ENCODE measurements around the gene PRRG1.

The PRRG1 gene

DNA sequence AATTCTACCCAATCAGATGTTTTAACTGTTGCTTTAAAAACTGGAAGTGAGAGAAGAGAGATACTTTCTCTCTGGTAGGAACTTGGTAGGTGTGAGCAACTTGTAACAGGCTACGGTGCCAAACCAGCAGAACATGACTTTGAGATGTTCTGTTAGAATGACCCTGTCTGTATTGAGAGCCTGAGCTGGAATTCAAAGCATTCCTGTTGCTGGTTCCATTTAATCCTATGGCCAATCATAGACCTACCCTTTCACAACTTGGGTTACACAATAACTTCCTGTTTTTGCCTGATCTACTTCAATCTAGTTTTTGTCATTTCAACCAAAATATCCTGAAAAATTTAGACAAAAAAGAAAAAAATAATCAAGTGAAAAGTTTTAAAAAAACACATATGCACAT lies 1.7 kb upstream of the PRRG1 start:
- Histone ChIP-seq H3F3A (ENCODE audit: low read depth) (no peaks in the 10 kb centered on the region), H3K9me3 (ENCODE audit: insufficient read depth, low read depth, low read length) (no peaks in the 10 kb centered on the region), H3K9me2 (replicated peaks; ENCODE audit: low read depth, low read length) (no peaks in the 10 kb centered on the region), H3K27me3 (ENCODE audit: insufficient read depth, low read length, poor library complexity, severe bottlenecking) (no peaks in the 10 kb centered on the region), H3K4me1 (ENCODE audit: insufficient read depth, low read length, poor library complexity, severe bottlenecking) (no peaks in the 10 kb centered on the region), H3K79me2 (ENCODE audit: insufficient read depth, low read length) (no peaks in the 10 kb centered on the region), H3K36me3 (ENCODE audit: insufficient read depth, low read length) (no peaks in the 10 kb centered on the region), H2AFZ (ENCODE audit: low read length) (no peak overlapping the region), H4K20me1 (ENCODE audit: insufficient read depth, low read length, poor library complexity, severe bottlenecking) (no peaks in the 10 kb centered on the region), H3K4me2 (ENCODE audit: low read depth, low read length, poor library complexity, severe bottlenecking) (no peak overlapping the region), H3K9ac (ENCODE audit: low read depth, low read length, poor library complexity, severe bottlenecking) (no peak overlapping the region), H3K4me3 (ENCODE audit: low read length, poor library complexity, severe bottlenecking) (no peak overlapping the region)
- TF ChIP-seq EZH2phosphoT487 (IDR thresholded peaks at IDR 0.05; ENCODE audit: borderline replicate concordance) = no peak
- TF ChIP-seq, protein P1, sequence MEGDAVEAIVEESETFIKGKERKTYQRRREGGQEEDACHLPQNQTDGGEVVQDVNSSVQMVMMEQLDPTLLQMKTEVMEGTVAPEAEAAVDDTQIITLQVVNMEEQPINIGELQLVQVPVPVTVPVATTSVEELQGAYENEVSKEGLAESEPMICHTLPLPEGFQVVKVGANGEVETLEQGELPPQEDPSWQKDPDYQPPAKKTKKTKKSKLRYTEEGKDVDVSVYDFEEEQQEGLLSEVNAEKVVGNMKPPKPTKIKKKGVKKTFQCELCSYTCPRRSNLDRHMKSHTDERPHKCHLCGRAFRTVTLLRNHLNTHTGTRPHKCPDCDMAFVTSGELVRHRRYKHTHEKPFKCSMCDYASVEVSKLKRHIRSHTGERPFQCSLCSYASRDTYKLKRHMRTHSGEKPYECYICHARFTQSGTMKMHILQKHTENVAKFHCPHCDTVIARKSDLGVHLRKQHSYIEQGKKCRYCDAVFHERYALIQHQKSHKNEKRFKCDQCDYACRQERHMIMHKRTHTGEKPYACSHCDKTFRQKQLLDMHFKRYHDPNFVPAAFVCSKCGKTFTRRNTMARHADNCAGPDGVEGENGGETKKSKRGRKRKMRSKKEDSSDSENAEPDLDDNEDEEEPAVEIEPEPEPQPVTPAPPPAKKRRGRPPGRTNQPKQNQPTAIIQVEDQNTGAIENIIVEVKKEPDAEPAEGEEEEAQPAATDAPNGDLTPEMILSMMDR (conservative IDR thresholded peaks at IDR 0.05; ENCODE audit: low read length) = no peak

DNA sequence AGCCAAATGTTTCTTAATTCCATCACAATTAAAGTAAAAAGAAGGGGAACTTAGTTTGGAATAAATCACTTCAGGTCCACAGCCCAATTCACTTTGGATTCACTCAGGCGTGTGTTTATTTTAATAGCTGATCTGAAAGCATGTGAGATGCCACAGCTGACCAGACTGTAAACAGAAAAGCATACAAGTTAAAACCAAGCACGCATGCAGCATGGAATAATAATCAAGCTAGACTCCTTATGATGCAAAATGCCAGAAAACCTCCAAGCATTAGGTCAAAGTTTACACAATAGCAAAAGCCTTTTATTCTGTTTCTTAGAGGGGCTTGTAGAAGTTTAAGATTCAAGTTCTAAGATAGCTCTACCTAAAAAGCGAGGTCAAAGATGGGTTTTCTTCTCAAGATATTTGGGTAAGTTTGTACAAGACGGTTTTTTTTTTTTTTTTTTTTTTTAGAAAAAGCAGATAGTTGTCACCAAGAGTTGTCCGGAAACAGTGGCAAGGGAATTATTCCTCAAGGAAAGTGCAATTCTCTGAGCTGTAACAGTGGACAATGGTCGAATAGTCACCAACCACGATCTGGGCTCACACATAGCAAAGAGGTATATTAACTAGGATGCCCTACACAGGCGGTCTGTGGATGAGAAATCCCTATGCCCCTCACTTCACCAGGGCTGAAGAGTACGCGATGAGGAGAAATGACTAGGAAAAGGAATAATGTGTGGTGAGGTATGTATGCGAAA lies 763 bp upstream of the PRRG1 start:
- Histone ChIP-seq H3K9ac (ENCODE audit: low read depth, low read length, poor library complexity, severe bottlenecking) (no peak overlapping the region), H3K9me3 (ENCODE audit: insufficient read depth, low read depth, low read length) (no peaks in the 10 kb centered on the region), H3K79me2 (ENCODE audit: insufficient read depth, low read length) (no peaks in the 10 kb centered on the region), H3K36me3 (ENCODE audit: insufficient read depth, low read length) (no peaks in the 10 kb centered on the region), H4K20me1 (ENCODE audit: insufficient read depth, low read length, poor library complexity, severe bottlenecking) (no peaks in the 10 kb centered on the region), H2AFZ (ENCODE audit: low read length) (no peak overlapping the region), H3F3A (ENCODE audit: low read depth) (no peaks in the 10 kb centered on the region), H3K4me3 (ENCODE audit: low read length, poor library complexity, severe bottlenecking) (no peak overlapping the region), H3K4me2 (ENCODE audit: low read depth, low read length, poor library complexity, severe bottlenecking) (no peak overlapping the region), H3K9me2 (replicated peaks; ENCODE audit: low read depth, low read length) (no peaks in the 10 kb centered on the region), H3K27me3 (ENCODE audit: insufficient read depth, low read length, poor library complexity, severe bottlenecking) (no peaks in the 10 kb centered on the region), H3K4me1 (ENCODE audit: insufficient read depth, low read length, poor library complexity, severe bottlenecking) (no peaks in the 10 kb centered on the region)
- TF ChIP-seq EZH2phosphoT487 (IDR thresholded peaks at IDR 0.05; ENCODE audit: borderline replicate concordance) = no peak
- TF ChIP-seq, protein P1 (conservative IDR thresholded peaks at IDR 0.05; ENCODE audit: low read length) = no peak

DNA sequence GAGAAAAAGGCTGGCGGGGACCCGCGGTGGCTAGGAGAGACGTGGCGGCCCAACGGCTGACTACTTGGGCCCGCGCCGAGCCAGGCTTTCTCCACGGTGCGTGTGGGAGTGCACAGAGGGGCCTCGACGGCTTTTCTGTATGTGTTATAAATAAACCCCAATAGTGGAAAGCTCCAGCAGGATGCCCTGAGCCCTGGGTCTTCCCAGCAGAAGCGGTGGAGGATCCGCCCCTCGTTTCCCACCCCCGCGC lies 268 bp upstream of the PRRG1 start:
- no peak for TF ChIP-seq EZH2phosphoT487 (IDR thresholded peaks at IDR 0.05; ENCODE audit: borderline replicate concordance)
- TF ChIP-seq, protein P1 (conservative IDR thresholded peaks at IDR 0.05; ENCODE audit: low read length) = no peak
- no peaks in the 10 kb centered on the region for H3K9me2 ChIP-seq (replicated peaks; ENCODE audit: low read depth, low read length)
- H3K4me3 ChIP-seq (ENCODE audit: low read length, poor library complexity, severe bottlenecking) = no peak overlapping the region
- no peak overlapping the region for H2AFZ ChIP-seq (ENCODE audit: low read length)
- H3F3A ChIP-seq (ENCODE audit: low read depth) = no peaks in the 10 kb centered on the region
- no peaks in the 10 kb centered on the region for H3K4me1 ChIP-seq (ENCODE audit: insufficient read depth, low read length, poor library complexity, severe bottlenecking)
- H3K79me2 ChIP-seq (ENCODE audit: insufficient read depth, low read length) = no peaks in the 10 kb centered on the region
- H4K20me1 ChIP-seq (ENCODE audit: insufficient read depth, low read length, poor library complexity, severe bottlenecking) = no peaks in the 10 kb centered on the region
- H3K9ac ChIP-seq (ENCODE audit: low read depth, low read length, poor library complexity, severe bottlenecking) = no peak overlapping the region
- no peaks in the 10 kb centered on the region for H3K36me3 ChIP-seq (ENCODE audit: insufficient read depth, low read length)
- no peaks in the 10 kb centered on the region for H3K9me3 ChIP-seq (ENCODE audit: insufficient read depth, low read depth, low read length)
- H3K27me3 ChIP-seq (ENCODE audit: insufficient read depth, low read length, poor library complexity, severe bottlenecking) = no peaks in the 10 kb centered on the region
- no peak overlapping the region for H3K4me2 ChIP-seq (ENCODE audit: low read depth, low read length, poor library complexity, severe bottlenecking)

Measured in Loucy (cell line).